GM21390 (cell line): ENCODE measurements around the gene FPR1.
"Not testable (repeated sequence)": the region's sequence is repeated elsewhere in the genome, so short reads cannot be mapped to it uniquely, and the experiment has no call there.

Source experiments
- ATAC-seq: cut with Tn5 transposase; IDR thresholded peaks from one replicate; pipeline ENCODE4 v1.9.1; 2021; ENCODE audit not compliant: unreplicated experiment

FPR1 gene

GRCh38 chr19:51779703-51780102 is 28.0 kb upstream of the FPR1 start:
- no peak for ATAC-seq

GRCh38 chr19:51779181-51779580 is 27.5 kb upstream of the FPR1 start:
- ATAC-seq: no peak

- ATAC-seq: no peak
Observed at GRCh38 chr19:51777570-51778462, 26.1 kb upstream of the FPR1 start.

GRCh38 chr19:51776561-51776960 is 24.9 kb upstream of the FPR1 start:
- ATAC-seq: not testable (repeated sequence)

GRCh38 chr19:51772977-51773376 is 21.3 kb upstream of the FPR1 start:
- no peak for ATAC-seq

- no peak for ATAC-seq
Observed at GRCh38 chr19:51771376-51772130, 19.9 kb upstream of the FPR1 start.

GRCh38 chr19:51766461-51766860 is 14.8 kb upstream of the FPR1 start:
- no peak for ATAC-seq

- ATAC-seq: no peak
Observed at GRCh38 chr19:51765086-51765485, 13.4 kb upstream of the FPR1 start.

GRCh38 chr19:51761696-51762095 is 10.0 kb upstream of the FPR1 start:
- no peak for ATAC-seq

- no peak for ATAC-seq
Observed at GRCh38 chr19:51760697-51761356, 9.1 kb upstream of the FPR1 start, which contains the start of gene FPR2. FPR2 (plus strand) TSS chr19:51761180; CDS start chr19:51768659, 7,479 bp downstream.

- no peak for ATAC-seq
Observed at GRCh38 chr19:51755571-51755970, 3.9 kb upstream of the FPR1 start.

- ATAC-seq: no peak
Observed at GRCh38 chr19:51754770-51755169, 3.1 kb upstream of the FPR1 start.

- ATAC-seq: no peak
Observed at GRCh38 chr19:51754109-51754508, 2.4 kb upstream of the FPR1 start.

GRCh38 chr19:51750400-51751094 is 1.1 kb downstream of the FPR1 start:
- ATAC-seq: no peak

GRCh38 chr19:51749979-51750378 is 1.7 kb downstream of the FPR1 start:
- no peak for ATAC-seq

GRCh38 chr19:51746731-51747130 is 4.9 kb downstream of the FPR1 start:
- no peak for ATAC-seq

GRCh38 chr19:51743405-51743804 is 8.3 kb downstream of the FPR1 start:
- ATAC-seq: no peak

- no peak for ATAC-seq
Observed at GRCh38 chr19:51742789-51743188, 8.9 kb downstream of the FPR1 start.

- no peak for ATAC-seq
Observed at GRCh38 chr19:51740356-51740755, 11.3 kb downstream of the FPR1 start.

GRCh38 chr19:51739466-51740213 is 12.0 kb downstream of the FPR1 start:
- no peak for ATAC-seq
